Astrocyte (in vitro differentiated cells and primary cell): ENCODE measurements around the gene BACH2. TPM values are rescaled to one million over a fixed set of nuclear protein-coding genes. Genes with fewer than 3 reads are reported as not detected.

Source experiments
- DNase-seq: peaks from one replicate; pipeline ENCODE4 v3.0.0-alpha.2; 2010; ENCODE audit warnings: low read depth
- FAIRE-seq: peaks from 2 replicates; lab custom pipeline; 2011; peaks lifted over from hg19 to GRCh38; lab: Jason Lieb, UNC
- H2AFZ ChIP-seq: 2 replicates; pipeline ENCODE4 v1.6.0; 2012; ENCODE audit warnings: low read depth, low read length, inconsistent platforms
- H3K27ac ChIP-seq: 2 replicates; pipeline ENCODE4 v1.5.1; 2011; ENCODE audit warnings: low read depth, low read length, inconsistent platforms
- H3K27me3 ChIP-seq: 2 replicates; pipeline ENCODE4 v1.6.0; 2011; ENCODE audit warnings: low read length, inconsistent platforms; ENCODE audit not compliant: insufficient read depth
- H3K36me3 ChIP-seq: 2 replicates; pipeline ENCODE4 v1.5.1; 2011; ENCODE audit warnings: low read length, inconsistent platforms; ENCODE audit not compliant: insufficient read depth
- H3K4me1 ChIP-seq: 2 replicates; pipeline ENCODE4 v1.5.1; 2011; ENCODE audit warnings: low read length, inconsistent platforms; ENCODE audit not compliant: insufficient read depth
- H3K4me2 ChIP-seq: 2 replicates; pipeline ENCODE4 v1.6.0; 2012; ENCODE audit warnings: low read length, inconsistent platforms
- H3K4me3 ChIP-seq: 2 replicates; pipeline ENCODE4 v1.5.1; 2011; ENCODE audit warnings: low read depth, mild to moderate bottlenecking, low read length, inconsistent platforms; ENCODE audit not compliant: insufficient read depth
- H3K79me2 ChIP-seq: 2 replicates; pipeline ENCODE4 v1.6.0; 2012; ENCODE audit warnings: mild to moderate bottlenecking, low read length, inconsistent platforms; ENCODE audit not compliant: insufficient read depth
- H3K9ac ChIP-seq: 2 replicates; pipeline ENCODE4 v1.6.0; 2012; ENCODE audit warnings: mild to moderate bottlenecking, low read length, inconsistent platforms
- H3K9me3 ChIP-seq: 2 replicates; pipeline ENCODE4 v1.5.1; 2012; ENCODE audit warnings: low read depth, mild to moderate bottlenecking, low read length, inconsistent platforms; ENCODE audit not compliant: insufficient read depth
- H4K20me1 ChIP-seq: 2 replicates; pipeline ENCODE4 v1.6.0; 2012; ENCODE audit warnings: low read length, inconsistent platforms; ENCODE audit not compliant: insufficient read depth
- H3K27ac Mint-ChIP-seq: one replicate; pipeline ENCODE4 v1.8.0; 2021; ENCODE audit warnings: mild to moderate bottlenecking, mixed read lengths; ENCODE audit not compliant: unreplicated experiment
- H3K27me3 Mint-ChIP-seq: one replicate; pipeline ENCODE4 v1.8.0; 2021; ENCODE audit warnings: low read depth, mixed read lengths; ENCODE audit not compliant: unreplicated experiment
- H3K36me3 Mint-ChIP-seq: one replicate; pipeline ENCODE4 v1.8.0; 2021; ENCODE audit warnings: low read depth, mixed read lengths; ENCODE audit not compliant: unreplicated experiment
- H3K4me1 Mint-ChIP-seq: one replicate; pipeline ENCODE4 v1.8.0; 2021; ENCODE audit warnings: low read depth, mixed read lengths; ENCODE audit not compliant: unreplicated experiment
- H3K4me3 Mint-ChIP-seq: one replicate; pipeline ENCODE4 v1.8.0; 2021; ENCODE audit warnings: mild to moderate bottlenecking, moderate library complexity, mixed read lengths; ENCODE audit not compliant: unreplicated experiment
- H3K9me3 Mint-ChIP-seq: one replicate; pipeline ENCODE4 v1.8.0; 2021; ENCODE audit warnings: mild to moderate bottlenecking, mixed read lengths; ENCODE audit not compliant: unreplicated experiment
- CTCF ChIP-seq: IDR thresholded peaks from 2 replicates; pipeline ENCODE4 v1.5.1; 2011; ENCODE audit warnings: low read depth, mild to moderate bottlenecking, inconsistent platforms, low read length, moderate library complexity; ENCODE audit not compliant: insufficient read depth
- EZH2 ChIP-seq: IDR thresholded peaks from 2 replicates; pipeline ENCODE4 v1.6.1; 2012; ENCODE audit warnings: mild to moderate bottlenecking, low read length, inconsistent platforms; ENCODE audit not compliant: insufficient read depth
- total RNA-seq: library from RNA; stranded (reverse); gene quantifications from 2 replicates; pipeline ENCODE4 v1.2.1, GENCODE V29; 2021

BACH2 gene
- total RNA-seq, 1 donor from 2014 or later, result 17.5 TPM

- Mint-ChIP-seq H3K27me3 (no peaks in the 10 kb centered on the region), H3K9me3 (no peaks in the 10 kb centered on the region), H3K4me3 (no peak overlapping the region), H3K36me3 (no peaks in the 10 kb centered on the region), H3K4me1 (peaks cover 5% of the 10 kb centered on the region), H3K27ac (no peak overlapping the region)
- no peak overlapping the region for H3K9ac ChIP-seq
- no peak overlapping the region for H3K4me3 ChIP-seq
- TF ChIP-seq CTCF, result no peak
- no peak for FAIRE-seq
- DNase-seq, result no peak
- no peaks in the 10 kb centered on the region for H3K79me2 ChIP-seq
- no peaks in the 10 kb centered on the region for H3K36me3 ChIP-seq
- no peaks in the 10 kb centered on the region for H4K20me1 ChIP-seq
- H3K27ac ChIP-seq, result no peak overlapping the region
- H2AFZ ChIP-seq, result no peak overlapping the region
- no peaks in the 10 kb centered on the region for H3K27me3 ChIP-seq
- H3K9me3 ChIP-seq, result no peaks in the 10 kb centered on the region
- no peak overlapping the region for H3K4me2 ChIP-seq
- H3K4me1 ChIP-seq, result peaks cover 4% of the 10 kb centered on the region
Observed at GRCh38 chr6:90020746-90021145, 275.9 kb downstream of the BACH2 start.

- Mint-ChIP-seq H3K4me3 (no peak overlapping the region), H3K36me3 (no peaks in the 10 kb centered on the region), H3K9me3 (no peaks in the 10 kb centered on the region), H3K4me1 (no peaks in the 10 kb centered on the region), H3K27ac (no peak overlapping the region), H3K27me3 (no peaks in the 10 kb centered on the region)
- Histone ChIP-seq H3K4me3 (no peak overlapping the region), H3K36me3 (no peaks in the 10 kb centered on the region), H3K27me3 (no peaks in the 10 kb centered on the region), H2AFZ (no peak overlapping the region), H3K9ac (no peak overlapping the region), H3K9me3 (no peaks in the 10 kb centered on the region), H3K4me1 (no peaks in the 10 kb centered on the region), H3K4me2 (no peak overlapping the region), H3K27ac (no peak overlapping the region), H3K79me2 (no peaks in the 10 kb centered on the region), H4K20me1 (no peaks in the 10 kb centered on the region)
- TF ChIP-seq EZH2 (no peak), CTCF (no peak)
- FAIRE-seq, result no peak
- DNase-seq, result no peak
Observed at GRCh38 chr6:90019216-90019615, 277.4 kb downstream of the BACH2 start.

GRCh38 chr6:90015883-90016282 is 280.8 kb downstream of the BACH2 start:
- H3K4me1 Mint-ChIP-seq, result no peaks in the 10 kb centered on the region
- Histone ChIP-seq H3K36me3 (no peaks in the 10 kb centered on the region), H3K9ac (no peak overlapping the region), H3K4me2 (no peak overlapping the region), H3K79me2 (no peaks in the 10 kb centered on the region), H3K4me1 (no peaks in the 10 kb centered on the region), H3K4me3 (no peak overlapping the region), H3K9me3 (no peaks in the 10 kb centered on the region), H3K27me3 (no peaks in the 10 kb centered on the region), H3K27ac (no peak overlapping the region), H4K20me1 (no peaks in the 10 kb centered on the region), H2AFZ (no peak overlapping the region)
- TF ChIP-seq CTCF (no peak), EZH2 (no peak)
- FAIRE-seq (no peak), DNase-seq (no peak)
- no peak overlapping the region for H3K27ac Mint-ChIP-seq
- no peaks in the 10 kb centered on the region for H3K36me3 Mint-ChIP-seq
- no peak overlapping the region for H3K4me3 Mint-ChIP-seq
- H3K9me3 Mint-ChIP-seq, result no peaks in the 10 kb centered on the region
- H3K27me3 Mint-ChIP-seq, result no peaks in the 10 kb centered on the region
